ENCODE results near the gene HIPK2. TPM values are rescaled to one million over a fixed set of nuclear protein-coding genes. Genes with fewer than 3 reads are reported as not detected.

HIPK2 gene
- total and polyA plus RNA-seq, 2 experiments from 2014 or later: 7.3 to 16.9 TPM

DNA sequence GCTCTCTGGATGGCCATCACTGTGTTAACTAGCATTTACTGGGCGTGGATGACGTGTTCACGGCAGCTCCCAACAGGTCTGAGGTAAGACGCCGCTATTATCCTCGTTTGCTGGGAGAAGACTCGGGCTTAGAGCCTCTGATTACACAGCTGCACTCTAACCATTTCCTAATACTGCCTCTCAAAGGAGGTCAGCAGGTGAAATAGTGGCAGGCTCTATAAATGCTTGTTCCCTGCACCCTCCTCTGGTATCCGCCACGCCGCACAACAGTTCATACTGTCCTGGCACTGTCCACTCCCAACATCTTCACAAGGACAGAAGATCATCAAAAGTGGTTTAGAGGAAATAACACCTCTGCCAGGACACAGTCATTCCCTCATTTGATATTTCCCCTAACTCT, 28.3 kb downstream of the HIPK2 start:
- Histone ChIP-seq H3K36me3 (ENCODE audit: insufficient read depth) (no peaks in the 10 kb centered on the region), H3K27ac (ENCODE audit: low read depth) (no peak overlapping the region), H3K4me2 (no peak overlapping the region), H3K4me1 (ENCODE audit: insufficient read depth) (peaks cover 10% of the 10 kb centered on the region), H3K9me2 (ENCODE audit: insufficient read depth) (no peaks in the 10 kb centered on the region), H3K4me3 (no peak overlapping the region), H3K27me3 (ENCODE audit: insufficient read depth) (no peaks in the 10 kb centered on the region), H3K79me2 (replicated peaks; ENCODE audit: insufficient read depth) (peaks cover 13% of the 10 kb centered on the region; the same call in 1 of the 2 replicates), H3F3A (replicated peaks; ENCODE audit: low read depth) (no peaks in the 10 kb centered on the region), H4K20me1 (replicated peaks; ENCODE audit: insufficient read depth) (no peaks in the 10 kb centered on the region; the same call in 1 of the 2 replicates), H2AFZ (no peak overlapping the region)
- Mint-ChIP-seq H3K36me3 (ENCODE audit: low read depth) (no peaks in the 10 kb centered on the region), H3K4me3 (no peak overlapping the region), H3K27ac (no peak overlapping the region), H3K4me1 (peaks cover 24% of the 10 kb centered on the region), H3K27me3 (ENCODE audit: insufficient read depth, low read depth, poor library complexity) (peaks cover 2% of the 10 kb centered on the region), H3K9me3 (no peaks in the 10 kb centered on the region)
- no peak for DNase-seq (ENCODE audit: low spot score)
- no peak for ATAC-seq
- TF ChIP-seq NANOG (IDR thresholded peaks at IDR 0.05; ENCODE audit: borderline replicate concordance): no peak
- no peak for TF ChIP-seq JUNB (IDR thresholded peaks at IDR 0.05; ENCODE audit: unreplicated experiment)
- no peak for TF ChIP-seq CREB1 (CRISPR knock-in tag; IDR thresholded peaks at IDR 0.05; ENCODE audit: low read depth)
- TF ChIP-seq ZNF114 (CRISPR knock-in tag; IDR thresholded peaks at IDR 0.05): no peak
- TF ChIP-seq EZH2 (IDR thresholded peaks at IDR 0.05; ENCODE audit: low read depth, unreplicated experiment): no peak

DNA sequence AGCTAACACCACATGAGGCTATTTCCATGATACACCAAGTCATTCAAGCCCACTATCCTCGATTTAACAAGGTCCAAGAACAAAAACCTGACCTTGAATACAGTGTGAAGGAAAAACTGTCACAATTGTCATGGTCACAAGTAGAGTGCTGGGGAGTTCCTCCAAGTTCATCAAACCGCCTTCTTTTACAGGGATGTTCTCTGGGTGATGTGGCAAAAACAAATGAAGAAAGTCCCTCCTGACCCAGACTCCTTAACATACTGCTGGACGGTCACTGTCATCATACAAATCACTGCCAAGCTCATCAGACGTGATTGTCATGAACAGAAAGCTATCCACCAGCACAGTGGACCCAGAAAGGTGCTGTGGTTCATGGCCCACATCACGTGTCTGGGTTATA, 28.9 kb downstream of the HIPK2 start:
- ATAC-seq (no peak), DNase-seq (ENCODE audit: low spot score) (no peak)
- no peaks in the 10 kb centered on the region for H3F3A ChIP-seq (replicated peaks; ENCODE audit: low read depth)
- no peaks in the 10 kb centered on the region for H3K36me3 ChIP-seq (ENCODE audit: insufficient read depth)
- H3K27me3 ChIP-seq (ENCODE audit: insufficient read depth): no peaks in the 10 kb centered on the region
- Mint-ChIP-seq H3K27ac (no peak overlapping the region), H3K36me3 (ENCODE audit: low read depth) (no peaks in the 10 kb centered on the region), H3K4me1 (peaks cover 24% of the 10 kb centered on the region), H3K4me3 (no peak overlapping the region), H3K27me3 (ENCODE audit: insufficient read depth, low read depth, poor library complexity) (peaks cover 2% of the 10 kb centered on the region), H3K9me3 (no peaks in the 10 kb centered on the region)
- no peaks in the 10 kb centered on the region; the same call in 1 of the 2 replicates for H4K20me1 ChIP-seq (replicated peaks; ENCODE audit: insufficient read depth)
- H3K79me2 ChIP-seq (replicated peaks; ENCODE audit: insufficient read depth): peaks cover 17% of the 10 kb centered on the region
- H3K9me2 ChIP-seq (ENCODE audit: insufficient read depth): no peaks in the 10 kb centered on the region
- no peak overlapping the region for H3K27ac ChIP-seq (ENCODE audit: low read depth)
- no peak overlapping the region for H3K4me3 ChIP-seq
- H3K4me2 ChIP-seq: no peak overlapping the region
- peaks cover 10% of the 10 kb centered on the region for H3K4me1 ChIP-seq (ENCODE audit: insufficient read depth)
- no peak overlapping the region for H2AFZ ChIP-seq
- TF ChIP-seq POLR2AphosphoS5 (IDR thresholded peaks at IDR 0.05; ENCODE audit: low read depth) (no peak), JUNB (IDR thresholded peaks at IDR 0.05; ENCODE audit: unreplicated experiment) (no peak), ZNF331 (CRISPR knock-in tag; IDR thresholded peaks at IDR 0.05; ENCODE audit: low read depth) (no peak), CREB1 (CRISPR knock-in tag; IDR thresholded peaks at IDR 0.05; ENCODE audit: low read depth) (no peak), STAT1 (IDR thresholded peaks at IDR 0.05; ENCODE audit: unreplicated experiment) (no peak), NANOG (IDR thresholded peaks at IDR 0.05; ENCODE audit: borderline replicate concordance) (no peak)
- TF ChIP-seq, protein P1, sequence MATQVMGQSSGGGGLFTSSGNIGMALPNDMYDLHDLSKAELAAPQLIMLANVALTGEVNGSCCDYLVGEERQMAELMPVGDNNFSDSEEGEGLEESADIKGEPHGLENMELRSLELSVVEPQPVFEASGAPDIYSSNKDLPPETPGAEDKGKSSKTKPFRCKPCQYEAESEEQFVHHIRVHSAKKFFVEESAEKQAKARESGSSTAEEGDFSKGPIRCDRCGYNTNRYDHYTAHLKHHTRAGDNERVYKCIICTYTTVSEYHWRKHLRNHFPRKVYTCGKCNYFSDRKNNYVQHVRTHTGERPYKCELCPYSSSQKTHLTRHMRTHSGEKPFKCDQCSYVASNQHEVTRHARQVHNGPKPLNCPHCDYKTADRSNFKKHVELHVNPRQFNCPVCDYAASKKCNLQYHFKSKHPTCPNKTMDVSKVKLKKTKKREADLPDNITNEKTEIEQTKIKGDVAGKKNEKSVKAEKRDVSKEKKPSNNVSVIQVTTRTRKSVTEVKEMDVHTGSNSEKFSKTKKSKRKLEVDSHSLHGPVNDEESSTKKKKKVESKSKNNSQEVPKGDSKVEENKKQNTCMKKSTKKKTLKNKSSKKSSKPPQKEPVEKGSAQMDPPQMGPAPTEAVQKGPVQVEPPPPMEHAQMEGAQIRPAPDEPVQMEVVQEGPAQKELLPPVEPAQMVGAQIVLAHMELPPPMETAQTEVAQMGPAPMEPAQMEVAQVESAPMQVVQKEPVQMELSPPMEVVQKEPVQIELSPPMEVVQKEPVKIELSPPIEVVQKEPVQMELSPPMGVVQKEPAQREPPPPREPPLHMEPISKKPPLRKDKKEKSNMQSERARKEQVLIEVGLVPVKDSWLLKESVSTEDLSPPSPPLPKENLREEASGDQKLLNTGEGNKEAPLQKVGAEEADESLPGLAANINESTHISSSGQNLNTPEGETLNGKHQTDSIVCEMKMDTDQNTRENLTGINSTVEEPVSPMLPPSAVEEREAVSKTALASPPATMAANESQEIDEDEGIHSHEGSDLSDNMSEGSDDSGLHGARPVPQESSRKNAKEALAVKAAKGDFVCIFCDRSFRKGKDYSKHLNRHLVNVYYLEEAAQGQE (IDR thresholded peaks at IDR 0.05; ENCODE audit: unreplicated experiment): no peak
- TF ChIP-seq, protein P2, sequence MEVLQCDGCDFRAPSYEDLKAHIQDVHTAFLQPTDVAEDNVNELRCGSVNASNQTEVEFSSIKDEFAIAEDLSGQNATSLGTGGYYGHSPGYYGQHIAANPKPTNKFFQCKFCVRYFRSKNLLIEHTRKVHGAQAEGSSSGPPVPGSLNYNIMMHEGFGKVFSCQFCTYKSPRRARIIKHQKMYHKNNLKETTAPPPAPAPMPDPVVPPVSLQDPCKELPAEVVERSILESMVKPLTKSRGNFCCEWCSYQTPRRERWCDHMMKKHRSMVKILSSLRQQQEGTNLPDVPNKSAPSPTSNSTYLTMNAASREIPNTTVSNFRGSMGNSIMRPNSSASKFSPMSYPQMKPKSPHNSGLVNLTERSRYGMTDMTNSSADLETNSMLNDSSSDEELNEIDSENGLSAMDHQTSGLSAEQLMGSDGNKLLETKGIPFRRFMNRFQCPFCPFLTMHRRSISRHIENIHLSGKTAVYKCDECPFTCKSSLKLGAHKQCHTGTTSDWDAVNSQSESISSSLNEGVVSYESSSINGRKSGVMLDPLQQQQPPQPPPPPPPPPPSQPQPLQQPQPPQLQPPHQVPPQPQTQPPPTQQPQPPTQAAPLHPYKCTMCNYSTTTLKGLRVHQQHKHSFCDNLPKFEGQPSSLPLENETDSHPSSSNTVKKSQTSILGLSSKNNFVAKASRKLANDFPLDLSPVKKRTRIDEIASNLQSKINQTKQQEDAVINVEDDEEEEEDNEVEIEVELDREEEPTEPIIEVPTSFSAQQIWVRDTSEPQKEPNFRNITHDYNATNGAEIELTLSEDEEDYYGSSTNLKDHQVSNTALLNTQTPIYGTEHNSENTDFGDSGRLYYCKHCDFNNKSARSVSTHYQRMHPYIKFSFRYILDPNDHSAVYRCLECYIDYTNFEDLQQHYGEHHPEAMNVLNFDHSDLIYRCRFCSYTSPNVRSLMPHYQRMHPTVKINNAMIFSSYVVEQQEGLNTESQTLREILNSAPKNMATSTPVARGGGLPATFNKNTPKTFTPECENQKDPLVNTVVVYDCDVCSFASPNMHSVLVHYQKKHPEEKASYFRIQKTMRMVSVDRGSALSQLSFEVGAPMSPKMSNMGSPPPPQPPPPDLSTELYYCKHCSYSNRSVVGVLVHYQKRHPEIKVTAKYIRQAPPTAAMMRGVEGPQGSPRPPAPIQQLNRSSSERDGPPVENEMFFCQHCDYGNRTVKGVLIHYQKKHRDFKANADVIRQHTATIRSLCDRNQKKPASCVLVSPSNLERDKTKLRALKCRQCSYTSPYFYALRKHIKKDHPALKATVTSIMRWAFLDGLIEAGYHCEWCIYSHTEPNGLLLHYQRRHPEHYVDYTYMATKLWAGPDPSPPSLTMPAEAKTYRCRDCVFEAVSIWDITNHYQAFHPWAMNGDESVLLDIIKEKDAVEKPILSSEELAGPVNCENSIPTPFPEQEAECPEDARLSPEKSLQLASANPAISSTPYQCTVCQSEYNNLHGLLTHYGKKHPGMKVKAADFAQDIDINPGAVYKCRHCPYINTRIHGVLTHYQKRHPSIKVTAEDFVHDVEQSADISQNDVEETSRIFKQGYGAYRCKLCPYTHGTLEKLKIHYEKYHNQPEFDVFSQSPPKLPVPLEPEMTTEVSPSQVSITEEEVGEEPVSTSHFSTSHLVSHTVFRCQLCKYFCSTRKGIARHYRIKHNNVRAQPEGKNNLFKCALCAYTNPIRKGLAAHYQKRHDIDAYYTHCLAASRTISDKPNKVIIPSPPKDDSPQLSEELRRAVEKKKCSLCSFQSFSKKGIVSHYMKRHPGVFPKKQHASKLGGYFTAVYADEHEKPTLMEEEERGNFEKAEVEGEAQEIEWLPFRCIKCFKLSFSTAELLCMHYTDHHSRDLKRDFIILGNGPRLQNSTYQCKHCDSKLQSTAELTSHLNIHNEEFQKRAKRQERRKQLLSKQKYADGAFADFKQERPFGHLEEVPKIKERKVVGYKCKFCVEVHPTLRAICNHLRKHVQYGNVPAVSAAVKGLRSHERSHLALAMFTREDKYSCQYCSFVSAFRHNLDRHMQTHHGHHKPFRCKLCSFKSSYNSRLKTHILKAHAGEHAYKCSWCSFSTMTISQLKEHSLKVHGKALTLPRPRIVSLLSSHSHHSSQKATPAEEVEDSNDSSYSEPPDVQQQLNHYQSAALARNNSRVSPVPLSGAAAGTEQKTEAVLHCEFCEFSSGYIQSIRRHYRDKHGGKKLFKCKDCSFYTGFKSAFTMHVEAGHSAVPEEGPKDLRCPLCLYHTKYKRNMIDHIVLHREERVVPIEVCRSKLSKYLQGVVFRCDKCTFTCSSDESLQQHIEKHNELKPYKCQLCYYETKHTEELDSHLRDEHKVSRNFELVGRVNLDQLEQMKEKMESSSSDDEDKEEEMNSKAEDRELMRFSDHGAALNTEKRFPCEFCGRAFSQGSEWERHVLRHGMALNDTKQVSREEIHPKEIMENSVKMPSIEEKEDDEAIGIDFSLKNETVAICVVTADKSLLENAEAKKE (CRISPR knock-in tag; IDR thresholded peaks at IDR 0.05): no peak
- TF ChIP-seq, protein P3, sequence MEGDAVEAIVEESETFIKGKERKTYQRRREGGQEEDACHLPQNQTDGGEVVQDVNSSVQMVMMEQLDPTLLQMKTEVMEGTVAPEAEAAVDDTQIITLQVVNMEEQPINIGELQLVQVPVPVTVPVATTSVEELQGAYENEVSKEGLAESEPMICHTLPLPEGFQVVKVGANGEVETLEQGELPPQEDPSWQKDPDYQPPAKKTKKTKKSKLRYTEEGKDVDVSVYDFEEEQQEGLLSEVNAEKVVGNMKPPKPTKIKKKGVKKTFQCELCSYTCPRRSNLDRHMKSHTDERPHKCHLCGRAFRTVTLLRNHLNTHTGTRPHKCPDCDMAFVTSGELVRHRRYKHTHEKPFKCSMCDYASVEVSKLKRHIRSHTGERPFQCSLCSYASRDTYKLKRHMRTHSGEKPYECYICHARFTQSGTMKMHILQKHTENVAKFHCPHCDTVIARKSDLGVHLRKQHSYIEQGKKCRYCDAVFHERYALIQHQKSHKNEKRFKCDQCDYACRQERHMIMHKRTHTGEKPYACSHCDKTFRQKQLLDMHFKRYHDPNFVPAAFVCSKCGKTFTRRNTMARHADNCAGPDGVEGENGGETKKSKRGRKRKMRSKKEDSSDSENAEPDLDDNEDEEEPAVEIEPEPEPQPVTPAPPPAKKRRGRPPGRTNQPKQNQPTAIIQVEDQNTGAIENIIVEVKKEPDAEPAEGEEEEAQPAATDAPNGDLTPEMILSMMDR (conservative IDR thresholded peaks at IDR 0.05; ENCODE audit: low read depth in 2 of 2): no peak

Measured in GM23338 (cell line).